RPMI8226 (cell line): Measurements from ENCODE around the gene DAB2IP.

ENCODE experiments used
- DNase-seq: peaks from one replicate; pipeline ENCODE4 v3.0.0-alpha.2; 2015

DAB2IP gene

GRCh38 chr9:121808781-121809180 lies 157.3 kb downstream of the DAB2IP start:
- DNase-seq = no peak

DNA sequence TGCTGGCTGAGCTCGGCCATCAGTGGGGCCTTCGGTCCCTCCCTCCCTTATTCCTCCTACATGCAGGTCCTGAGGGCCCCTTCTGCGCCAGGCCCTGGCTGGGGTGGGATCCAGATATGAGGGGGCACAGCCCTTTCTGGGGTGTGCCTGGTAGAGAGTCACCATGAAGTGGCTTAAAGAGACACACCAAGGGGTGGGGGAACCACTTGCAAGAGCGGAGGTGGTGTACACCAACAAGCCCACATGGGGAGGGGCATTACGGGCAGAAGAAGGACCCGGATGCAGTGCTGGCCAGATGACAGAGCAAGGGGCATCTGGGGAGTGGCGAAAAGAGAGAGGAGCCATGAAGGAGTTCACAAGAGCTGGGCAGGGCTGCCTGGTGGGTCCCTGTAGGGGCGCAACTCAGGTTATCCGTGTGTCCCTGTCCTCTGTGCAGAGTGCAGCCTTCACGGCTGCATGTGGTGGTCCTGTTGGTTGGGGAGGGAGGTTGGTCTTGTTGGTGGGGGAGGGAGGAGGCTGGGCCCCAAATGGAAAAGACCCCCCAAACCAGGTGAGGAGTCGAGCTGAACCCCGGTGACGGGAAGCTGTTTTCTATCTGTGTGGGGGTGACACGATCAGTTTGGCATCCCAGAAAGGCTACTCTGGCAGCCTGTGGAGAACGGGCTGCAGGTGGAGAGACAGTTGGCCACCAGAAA lies 158.1 kb downstream of the DAB2IP start:
- no peak for DNase-seq

DNA sequence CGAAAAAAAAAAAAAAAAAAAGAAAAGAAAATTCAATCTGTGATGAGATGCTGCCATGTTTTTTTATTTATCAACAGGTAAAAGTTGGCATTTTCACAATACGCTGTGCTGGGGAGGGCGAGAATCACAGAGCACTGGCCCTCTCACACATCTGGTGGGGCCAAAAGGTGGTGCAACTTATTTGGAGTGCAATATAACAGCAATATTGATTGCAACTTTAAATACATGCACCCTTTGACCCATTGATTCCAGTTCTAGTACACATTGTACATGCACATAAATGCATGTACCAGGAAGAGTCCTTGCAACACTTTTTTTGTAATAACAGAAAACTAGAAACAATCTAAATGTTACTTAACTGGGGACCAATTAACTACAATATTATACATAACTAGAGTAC lies 159.1 kb downstream of the DAB2IP start:
- no peak for DNase-seq

GRCh38 chr9:121811140-121811539 lies 159.7 kb downstream of the DAB2IP start:
- DNase-seq = peak; percentile 13

GRCh38 chr9:121811751-121812150 lies 160.3 kb downstream of the DAB2IP start:
- no peak for DNase-seq

DNA sequence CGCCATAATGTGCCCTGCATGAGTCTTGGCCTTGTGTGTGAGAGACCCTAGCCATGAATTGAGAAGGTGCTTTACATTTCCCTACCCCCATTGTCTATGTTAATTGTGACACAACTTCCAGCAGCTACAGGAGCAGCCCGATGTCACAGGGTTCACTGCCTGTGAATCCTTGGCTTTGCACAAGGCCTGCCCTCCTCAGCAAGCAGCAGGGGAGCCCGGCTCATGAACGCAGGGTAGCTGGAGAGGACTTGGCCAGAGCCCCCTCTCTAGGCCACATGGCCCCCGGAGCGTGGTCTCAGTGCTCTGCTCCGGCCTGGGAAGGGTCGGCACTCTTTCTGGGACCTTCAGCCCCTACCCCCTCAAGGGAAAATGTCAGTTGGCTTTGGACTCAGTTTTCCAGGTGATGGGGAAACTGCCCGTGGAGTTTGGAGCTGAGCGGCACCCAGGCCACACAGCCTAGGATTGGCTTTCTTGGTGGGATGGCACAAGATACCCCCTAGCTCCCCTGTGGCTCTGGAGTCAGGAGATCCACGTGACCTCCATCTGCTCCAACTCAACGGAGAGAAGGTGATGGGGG lies 160.8 kb downstream of the DAB2IP start:
- DNase-seq = no peak

DNA sequence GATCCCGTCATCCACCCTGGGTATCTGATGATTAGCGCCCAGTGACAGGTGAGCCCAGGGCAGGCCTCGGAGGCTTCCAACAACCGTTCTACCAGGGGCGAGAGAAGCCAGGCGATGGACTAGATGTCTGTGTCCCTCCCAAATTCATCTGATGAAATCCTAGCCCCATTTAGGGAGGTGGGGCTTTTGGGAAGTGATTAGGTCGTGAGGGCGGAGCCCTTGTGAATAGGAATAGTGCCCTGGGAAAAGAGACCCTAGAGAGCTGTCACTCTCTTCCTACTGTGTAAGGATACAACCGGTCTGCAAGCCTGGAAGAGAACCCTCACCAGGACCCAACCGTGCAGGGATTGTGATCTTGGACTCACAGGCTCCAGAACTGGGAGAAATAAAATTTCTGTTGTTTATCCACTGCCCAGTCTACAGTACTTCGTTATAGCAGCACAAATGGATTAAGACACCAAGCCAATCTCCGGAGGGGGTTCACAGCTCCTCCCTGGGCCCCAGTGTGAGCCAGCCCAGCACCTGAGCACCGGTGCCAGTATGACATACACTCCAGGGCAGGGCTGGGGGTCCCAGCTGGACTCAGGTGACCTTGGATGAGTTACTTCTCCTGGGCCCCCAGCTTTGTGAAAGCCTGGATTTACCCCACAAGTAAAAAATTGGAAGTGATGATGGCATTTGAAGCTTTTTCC lies 162.2 kb downstream of the DAB2IP start:
- DNase-seq = no peak

DNA sequence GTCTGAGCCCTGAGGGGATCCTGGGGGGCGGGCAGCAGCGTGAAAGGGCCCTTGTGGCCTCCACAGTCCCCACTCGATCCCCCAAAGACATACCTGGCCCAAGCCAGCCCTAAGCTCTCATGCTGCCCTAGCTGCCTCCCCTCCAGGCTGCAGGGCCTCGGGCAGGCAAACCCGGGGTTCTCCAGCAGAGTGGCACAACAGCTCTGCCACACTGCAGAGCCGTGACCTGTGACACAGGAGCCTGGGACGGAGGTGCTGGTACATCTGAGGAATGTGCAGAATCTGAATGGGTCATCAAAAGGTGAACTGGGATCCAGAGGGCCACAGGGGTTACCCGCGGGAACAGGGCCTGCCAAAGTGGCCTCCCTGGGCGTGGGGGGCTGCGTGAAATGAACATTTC lies 163.2 kb downstream of the DAB2IP start:
- DNase-seq = no peak

- no peak for DNase-seq
Measured at GRCh38 chr9:121815084-121815483, 163.7 kb downstream of the DAB2IP start.

DNA sequence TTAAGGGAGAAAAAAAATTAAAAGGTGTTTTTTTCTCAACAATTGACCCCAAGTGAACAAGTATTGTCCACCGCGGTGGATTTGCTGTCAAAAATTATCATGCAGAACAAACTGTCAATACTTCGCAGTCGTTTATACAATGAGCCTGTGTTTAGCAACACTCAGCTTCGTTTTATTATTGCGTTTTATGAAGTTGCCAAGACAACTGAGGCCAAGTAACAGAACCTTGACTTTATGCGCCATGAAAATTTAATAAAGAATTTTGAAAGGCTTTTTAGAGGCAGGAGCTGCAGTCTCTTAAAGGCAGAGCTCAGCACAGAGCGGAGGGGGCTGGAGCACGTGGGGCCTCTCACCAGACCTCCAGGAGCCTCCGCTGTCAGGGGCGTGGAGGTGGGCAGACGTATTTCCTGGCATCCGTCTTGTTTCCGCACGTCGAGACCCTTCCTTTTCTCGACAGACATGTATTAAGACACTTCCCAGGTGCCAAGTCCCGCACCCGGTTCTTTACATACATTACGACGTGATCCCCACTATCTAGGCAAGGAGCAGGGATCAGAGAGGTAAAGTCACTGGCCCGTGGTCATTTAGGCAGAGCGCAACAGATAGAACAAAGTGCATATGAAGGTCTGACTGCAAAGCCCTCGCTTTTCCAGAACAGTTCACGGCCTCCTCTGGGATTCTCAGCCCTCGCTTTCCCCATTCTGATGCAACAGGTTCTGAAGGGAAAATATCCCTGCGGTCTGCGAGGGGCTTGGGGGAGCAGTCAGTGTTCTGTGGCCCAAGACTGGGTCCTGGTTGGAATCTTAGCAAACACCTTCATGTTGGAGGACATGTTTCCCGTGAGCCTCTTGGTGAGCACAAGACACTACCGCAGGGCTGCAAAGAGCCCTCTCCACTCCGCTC lies 164.4 kb downstream of the DAB2IP start:
- no peak for DNase-seq

GRCh38 chr9:121816449-121816817 lies 165.0 kb downstream of the DAB2IP start:
- no peak for DNase-seq

DNA sequence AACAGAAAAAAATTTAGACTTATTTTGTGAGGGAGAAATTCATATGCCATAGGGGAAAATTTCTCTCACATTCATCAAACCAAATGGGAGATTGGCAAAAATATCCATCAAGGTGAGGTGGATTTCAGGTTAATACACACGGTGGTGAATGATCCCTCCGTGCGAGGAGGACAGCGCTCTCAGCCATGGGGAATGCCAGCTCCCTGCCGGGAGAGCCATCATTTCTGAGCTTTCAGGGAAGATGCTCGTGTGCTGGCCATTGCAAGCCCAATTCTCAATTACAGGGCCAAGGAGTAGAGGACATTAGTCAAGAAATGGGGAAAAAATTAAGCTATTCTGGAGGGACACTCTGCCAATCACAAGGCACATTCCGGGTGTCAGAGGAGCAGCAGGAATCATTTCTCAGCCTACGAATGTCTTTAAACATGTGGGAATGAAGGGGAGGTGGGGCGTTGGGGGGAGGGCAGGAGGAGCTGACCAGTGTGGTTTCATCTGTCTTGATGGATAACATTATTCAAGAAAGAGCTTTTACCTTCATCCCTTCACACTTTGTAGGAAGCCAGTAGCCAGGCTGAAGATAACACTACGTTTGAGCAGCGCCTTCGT lies 165.5 kb downstream of the DAB2IP start:
- DNase-seq = no peak

GRCh38 chr9:121817476-121817875 lies 166.0 kb downstream of the DAB2IP start:
- no peak for DNase-seq

GRCh38 chr9:121818016-121818661 lies 166.7 kb downstream of the DAB2IP start:
- DNase-seq = no peak

GRCh38 chr9:121818841-121819427 lies 167.5 kb downstream of the DAB2IP start:
- DNase-seq = no peak

- no peak for DNase-seq
Measured at GRCh38 chr9:121819428-121820231, 168.2 kb downstream of the DAB2IP start.

GRCh38 chr9:121820286-121821005 lies 169.0 kb downstream of the DAB2IP start:
- no peak for DNase-seq

DNA sequence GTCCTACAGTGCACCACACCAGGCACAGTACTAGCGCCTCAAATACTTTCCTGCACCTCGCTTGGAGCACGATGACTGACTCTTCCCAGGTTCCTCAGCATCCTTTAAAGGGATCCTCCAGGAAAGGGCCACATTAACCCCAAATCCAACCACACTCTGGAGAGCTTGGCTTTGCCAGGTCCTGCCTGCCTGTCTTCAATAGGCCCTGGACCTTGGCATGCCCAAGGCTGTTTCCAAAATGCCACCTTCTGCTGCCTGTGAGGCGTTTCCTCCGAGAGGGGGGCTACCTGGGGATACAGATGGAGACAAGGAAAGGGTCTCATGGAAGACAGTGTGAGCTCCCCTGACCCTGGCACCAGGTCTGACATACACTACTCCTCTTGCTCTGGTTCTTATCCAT lies 169.9 kb downstream of the DAB2IP start:
- no peak for DNase-seq

DNA sequence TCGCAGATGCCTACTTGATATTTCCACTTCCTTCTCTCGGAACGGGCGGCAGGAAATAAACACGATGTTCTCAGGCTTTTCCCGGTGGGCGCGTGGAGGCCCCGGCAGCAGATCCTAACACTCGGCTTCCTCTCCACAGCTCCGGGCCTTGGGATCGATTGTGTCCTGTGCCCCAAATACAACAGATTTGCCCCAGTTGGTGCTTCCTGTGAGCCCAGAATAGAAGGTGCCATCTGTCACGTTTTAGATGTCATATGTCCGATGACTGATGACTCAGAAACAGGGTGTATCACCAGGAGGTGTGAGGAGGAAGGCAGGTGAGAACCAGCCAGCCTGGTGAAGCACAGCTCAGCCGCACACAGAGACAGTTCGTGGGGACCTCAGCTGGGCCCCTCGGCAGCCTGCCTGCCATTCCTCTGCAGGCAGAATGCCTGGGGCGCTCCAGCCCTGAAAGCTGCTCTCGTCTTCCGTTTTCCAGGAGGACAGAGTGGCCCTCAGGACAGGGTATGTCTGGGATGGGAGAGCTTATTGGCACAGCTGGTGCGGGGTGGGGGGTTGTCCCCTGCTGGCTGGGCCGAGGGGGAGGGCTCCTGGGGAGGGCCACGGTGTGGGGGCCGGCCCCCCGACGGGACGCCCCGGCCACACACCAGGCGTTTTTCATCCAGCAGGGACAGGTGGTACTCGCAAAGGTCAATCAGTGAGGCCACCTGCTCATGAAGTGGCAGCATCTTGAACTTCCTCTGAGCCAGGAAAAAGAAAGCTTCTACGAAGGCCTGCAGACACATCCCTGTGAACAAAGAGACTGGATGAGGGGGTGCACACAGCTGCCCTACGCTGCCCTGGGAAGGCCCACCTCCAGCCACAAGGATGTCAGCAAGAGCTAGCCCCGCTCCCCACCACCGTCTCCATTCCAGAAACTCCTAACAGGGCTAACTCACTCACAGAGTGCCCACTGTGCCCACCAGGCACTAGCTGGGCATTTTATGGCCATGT lies 171.0 kb downstream of the DAB2IP start:
- DNase-seq = no peak
